Activated CD4-positive, alpha-beta T cell treated with anti-CD3 and anti-CD28 coated beads for 1 hour (primary cell): ENCODE data around the gene PCDHGA10.
"Not testable (repeated sequence)": the region's sequence is repeated elsewhere in the genome, so short reads cannot be mapped to it uniquely, and the experiment has no call there.

Source experiments
- DNase-seq: peaks from one replicate; pipeline ENCODE4 v3.0.0-alpha.2; 2020

PCDHGA10 gene

DNA sequence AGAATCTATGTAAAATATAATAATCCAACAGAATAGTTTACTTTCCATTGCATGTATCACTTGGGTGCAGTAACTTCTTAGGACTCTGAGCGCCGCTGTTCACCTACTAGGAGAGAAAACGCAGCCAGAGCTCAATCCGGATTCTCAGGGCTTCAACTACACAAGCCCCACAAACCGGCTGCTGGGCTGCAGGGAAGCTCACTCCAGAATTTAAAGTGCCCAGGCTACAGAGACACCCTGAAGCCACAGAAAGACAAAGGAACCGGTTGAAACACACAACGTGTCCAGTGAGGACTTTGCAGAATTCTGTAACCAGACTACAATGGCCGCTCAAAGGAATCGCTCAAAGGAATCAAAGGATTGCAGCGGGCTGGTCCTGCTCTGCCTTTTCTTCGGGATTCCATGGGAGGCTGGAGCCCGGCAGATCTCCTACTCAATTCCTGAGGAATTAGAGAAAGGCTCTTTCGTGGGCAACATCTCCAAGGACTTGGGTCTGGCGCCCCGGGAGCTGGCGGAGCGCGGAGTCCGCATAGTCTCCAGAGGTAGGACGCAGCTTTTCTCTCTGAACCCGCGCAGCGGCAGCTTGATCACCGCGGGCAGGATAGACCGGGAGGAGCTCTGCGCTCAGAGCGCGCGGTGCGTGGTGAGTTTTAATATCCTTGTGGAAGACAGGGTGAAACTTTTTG lies at the start of gene PCDHGA10:
Gene PCDHGA10, plus strand, starts transcription at position 134 of the 686 bp plus-strand sequence. Its CDS starts 189 bp downstream, at position 323.
- peak; percentile 38 for DNase-seq

DNA sequence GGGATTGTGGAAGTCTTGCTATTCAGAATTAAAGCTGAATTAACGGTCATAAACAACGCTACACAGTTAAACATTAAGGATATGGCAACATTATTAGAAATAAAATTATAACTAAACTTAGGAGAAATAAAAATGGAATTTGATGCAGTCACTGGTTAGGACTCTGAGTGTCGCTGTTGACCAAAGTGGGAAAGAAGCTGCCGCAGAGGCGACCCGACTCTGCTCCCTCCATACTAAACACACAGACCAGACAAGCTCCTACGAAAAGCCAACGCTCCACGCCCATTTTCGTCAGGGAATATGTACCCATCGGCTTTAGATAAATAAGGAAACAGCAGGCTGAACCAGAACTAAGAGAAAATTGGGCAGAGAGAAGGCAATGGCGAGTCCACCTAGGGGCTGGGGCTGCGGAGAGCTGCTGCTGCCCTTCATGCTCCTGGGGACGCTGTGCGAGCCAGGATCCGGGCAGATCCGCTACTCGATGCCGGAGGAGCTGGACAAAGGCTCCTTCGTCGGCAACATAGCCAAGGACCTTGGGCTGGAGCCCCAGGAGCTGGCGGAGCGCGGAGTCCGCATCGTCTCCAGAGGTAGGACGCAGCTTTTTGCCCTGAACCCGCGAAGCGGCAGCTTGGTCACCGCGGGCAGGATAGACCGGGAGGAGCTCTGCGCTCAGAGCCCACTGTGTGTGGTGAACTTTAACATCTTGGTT lies 48.7 kb upstream of the PCDHGA10 start, which contains the start of gene PCDHGA5:
Gene PCDHGA5, plus strand, starts transcription at position 211 of the 709 bp plus-strand sequence. Its CDS starts 169 bp downstream, at position 380.
- DNase-seq: no peak

DNA sequence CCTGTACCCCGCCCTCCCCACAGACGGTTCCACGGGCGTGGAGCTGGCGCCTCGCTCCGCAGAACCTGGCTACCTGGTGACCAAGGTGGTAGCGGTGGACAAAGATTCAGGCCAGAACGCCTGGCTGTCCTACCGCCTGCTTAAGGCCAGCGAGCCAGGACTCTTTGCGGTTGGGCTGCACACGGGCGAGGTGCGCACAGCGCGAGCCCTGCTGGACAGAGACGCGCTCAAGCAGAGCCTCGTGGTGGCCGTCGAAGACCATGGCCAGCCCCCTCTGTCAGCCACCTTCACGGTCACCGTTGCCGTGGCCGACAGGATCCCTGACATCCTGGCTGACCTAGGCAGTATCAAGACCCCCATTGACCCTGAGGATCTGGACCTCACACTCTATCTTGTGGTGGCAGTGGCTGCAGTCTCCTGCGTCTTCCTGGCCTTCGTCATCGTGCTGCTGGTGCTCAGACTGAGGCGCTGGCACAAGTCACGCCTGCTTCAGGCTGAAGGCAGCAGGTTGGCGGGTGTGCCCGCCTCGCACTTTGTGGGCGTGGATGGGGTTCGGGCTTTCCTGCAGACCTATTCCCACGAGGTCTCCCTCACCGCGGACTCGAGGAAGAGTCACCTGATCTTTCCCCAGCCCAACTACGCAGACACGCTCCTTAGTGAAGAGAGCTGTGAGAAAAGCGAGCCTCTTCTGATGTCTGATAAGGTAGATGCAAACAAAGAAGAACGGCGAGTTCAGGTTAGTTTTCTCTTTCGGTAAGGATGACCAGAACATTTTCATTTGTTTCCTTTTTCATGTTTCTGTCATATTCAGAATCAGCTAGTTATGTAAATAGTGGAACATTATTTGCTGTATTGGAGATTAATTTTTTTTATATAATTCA lies 46.5 kb upstream of the PCDHGA10 start:
- no peak for DNase-seq

DNA sequence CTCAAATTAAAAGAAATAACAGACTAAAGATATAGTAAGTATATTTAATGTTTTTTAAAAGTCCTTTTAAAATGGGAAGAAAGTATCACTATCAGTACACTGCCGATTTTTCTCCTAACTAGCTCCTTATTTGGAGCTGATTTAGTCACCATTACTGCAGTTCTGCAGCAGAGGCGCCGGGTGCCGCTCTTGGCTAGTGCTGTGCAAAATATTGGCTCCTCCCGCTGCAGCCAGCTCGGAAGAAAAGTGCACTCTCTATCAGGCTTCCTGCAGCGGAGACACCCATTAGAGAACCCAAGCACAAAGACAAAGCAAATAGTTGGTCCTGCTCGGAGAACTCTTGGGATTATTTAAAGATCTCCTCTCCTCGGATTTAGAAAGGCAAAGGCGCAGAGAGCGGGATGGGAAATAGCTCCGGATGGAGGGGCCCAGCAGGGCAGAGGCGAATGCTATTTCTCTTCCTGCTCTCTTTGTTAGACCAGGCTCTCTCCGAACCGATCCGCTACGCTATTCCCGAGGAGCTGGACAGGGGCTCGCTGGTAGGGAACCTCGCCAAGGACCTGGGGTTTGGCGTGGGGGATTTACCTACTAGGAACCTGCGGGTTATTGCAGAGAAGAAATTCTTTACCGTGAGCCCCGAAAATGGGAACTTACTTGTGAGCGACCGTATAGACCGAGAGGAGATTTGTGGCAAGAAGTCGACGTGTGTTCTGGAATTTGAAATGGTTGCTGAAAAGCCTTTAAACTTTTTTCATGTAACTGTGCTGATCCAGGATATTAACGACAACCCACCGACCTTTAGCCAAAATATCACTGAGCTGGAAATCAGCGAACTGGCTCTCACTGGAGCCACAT lies 42.6 kb upstream of the PCDHGA10 start, which contains the start of gene PCDHGB3:
Gene PCDHGB3, plus strand, starts transcription at position 249 of the 855 bp plus-strand sequence. Its CDS starts 153 bp downstream, at position 402.
- DNase-seq: no peak

DNA sequence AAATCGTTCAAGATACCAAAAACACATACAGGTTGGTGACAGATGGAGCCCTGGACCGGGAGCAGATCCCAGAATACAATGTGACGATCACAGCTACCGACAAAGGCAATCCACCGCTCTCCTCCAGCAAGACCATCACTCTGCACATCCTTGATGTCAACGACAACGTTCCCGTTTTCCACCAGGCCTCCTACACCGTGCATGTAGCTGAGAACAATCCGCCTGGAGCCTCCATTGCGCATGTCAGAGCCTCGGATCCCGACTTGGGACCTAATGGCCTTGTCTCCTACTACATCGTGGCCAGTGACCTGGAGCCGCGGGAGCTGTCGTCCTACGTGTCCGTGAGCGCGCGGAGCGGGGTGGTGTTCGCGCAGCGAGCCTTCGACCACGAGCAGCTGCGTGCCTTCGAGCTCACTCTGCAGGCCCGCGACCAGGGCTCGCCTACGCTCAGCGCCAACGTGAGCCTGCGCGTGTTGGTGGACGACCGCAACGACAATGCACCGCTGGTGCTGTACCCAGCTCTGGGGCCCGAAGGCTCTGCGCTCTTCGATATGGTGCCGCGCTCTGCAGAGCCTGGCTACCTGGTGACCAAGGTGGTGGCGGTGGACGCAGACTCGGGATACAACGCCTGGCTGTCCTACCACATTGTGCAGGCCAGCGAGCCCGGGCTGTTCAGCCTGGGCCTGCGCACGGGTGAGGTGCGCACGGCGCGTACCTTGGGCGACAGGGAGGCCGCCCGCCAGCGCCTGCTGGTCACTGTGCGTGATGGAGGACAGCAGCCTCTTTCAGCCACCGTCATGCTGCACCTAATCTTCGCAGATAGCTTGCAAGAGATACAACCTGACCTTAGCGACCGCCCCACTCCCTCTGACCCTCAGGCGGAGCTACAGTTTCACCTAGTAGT lies 41.0 kb upstream of the PCDHGA10 start:
- DNase-seq: no peak

DNA sequence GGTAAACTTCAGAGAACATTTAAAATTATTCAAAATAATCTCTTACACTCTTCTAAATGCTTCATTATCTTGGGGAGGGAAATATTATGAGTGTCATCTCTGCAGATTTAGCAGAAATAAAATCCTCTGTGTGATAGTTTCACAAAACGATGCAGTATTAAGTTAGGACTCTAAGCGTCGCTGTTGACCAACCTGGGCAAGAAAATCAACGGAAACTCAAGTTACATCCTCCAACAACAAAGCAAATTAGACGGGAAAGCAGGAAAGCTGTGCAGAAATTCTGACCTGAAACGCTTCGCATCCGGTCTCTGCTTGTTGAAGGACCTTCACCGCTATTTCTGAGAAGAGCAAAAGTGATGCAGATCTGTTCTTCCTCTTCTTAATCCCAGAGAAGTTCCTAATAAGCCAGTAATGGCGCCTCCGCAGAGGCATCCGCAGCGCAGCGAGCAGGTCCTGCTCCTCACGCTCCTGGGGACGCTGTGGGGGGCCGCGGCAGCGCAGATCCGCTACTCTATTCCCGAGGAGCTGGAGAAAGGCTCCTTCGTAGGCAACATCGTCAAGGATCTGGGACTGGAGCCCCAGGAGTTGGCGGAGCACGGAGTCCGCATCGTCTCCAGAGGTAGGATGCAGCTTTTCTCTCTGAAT lies 39.0 kb upstream of the PCDHGA10 start, which contains the start of gene PCDHGA6:
Gene PCDHGA6, plus strand, starts transcription at position 219 of the 645 bp plus-strand sequence. Its CDS starts 193 bp downstream, at position 412.
- no peak for DNase-seq

DNA sequence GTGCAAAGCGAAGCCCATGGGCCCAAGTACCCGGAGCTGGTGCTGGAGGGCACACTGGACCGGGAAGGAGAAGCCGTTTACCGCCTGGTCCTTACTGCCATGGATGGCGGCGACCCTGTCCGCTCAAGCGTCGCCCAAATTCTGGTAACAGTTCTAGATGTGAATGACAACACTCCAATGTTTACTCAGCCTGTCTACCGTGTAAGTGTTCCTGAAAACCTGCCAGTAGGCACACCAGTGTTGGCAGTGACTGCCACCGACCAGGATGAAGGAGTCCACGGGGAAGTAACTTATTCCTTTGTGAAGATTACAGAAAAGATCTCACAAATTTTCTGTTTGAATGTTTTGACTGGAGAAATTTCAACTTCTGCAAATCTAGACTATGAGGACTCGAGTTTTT lies 38.2 kb upstream of the PCDHGA10 start:
- DNase-seq: no peak

DNA sequence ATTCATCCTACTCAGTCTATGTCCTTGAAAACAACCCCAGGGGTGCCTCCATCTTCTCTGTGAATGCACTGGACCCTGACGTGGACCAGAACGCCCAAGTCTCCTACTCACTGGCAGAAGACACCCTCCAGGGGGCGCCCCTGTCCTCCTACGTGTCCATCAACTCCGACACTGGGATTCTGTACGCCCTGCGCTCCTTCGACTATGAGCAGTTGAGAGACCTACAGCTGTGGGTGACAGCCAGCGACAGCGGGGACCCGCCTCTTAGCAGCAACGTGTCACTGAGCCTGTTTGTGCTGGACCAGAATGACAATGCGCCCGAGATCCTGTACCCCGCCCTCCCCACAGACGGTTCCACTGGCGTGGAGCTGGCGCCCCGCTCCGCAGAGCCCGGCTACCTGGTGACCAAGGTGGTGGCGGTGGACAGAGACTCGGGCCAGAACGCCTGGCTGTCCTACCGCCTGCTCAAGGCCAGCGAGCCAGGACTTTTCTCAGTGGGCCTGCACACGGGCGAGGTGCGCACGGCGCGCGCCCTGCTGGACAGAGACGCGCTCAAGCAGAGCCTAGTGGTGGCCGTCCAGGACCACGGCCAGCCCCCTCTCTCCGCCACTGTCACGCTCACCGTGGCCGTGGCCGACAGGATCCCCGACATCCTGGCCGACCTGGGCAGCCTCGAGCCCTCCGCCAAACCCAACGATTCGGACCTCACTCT lies 37.2 kb upstream of the PCDHGA10 start:
- DNase-seq: not testable (repeated sequence)

DNA sequence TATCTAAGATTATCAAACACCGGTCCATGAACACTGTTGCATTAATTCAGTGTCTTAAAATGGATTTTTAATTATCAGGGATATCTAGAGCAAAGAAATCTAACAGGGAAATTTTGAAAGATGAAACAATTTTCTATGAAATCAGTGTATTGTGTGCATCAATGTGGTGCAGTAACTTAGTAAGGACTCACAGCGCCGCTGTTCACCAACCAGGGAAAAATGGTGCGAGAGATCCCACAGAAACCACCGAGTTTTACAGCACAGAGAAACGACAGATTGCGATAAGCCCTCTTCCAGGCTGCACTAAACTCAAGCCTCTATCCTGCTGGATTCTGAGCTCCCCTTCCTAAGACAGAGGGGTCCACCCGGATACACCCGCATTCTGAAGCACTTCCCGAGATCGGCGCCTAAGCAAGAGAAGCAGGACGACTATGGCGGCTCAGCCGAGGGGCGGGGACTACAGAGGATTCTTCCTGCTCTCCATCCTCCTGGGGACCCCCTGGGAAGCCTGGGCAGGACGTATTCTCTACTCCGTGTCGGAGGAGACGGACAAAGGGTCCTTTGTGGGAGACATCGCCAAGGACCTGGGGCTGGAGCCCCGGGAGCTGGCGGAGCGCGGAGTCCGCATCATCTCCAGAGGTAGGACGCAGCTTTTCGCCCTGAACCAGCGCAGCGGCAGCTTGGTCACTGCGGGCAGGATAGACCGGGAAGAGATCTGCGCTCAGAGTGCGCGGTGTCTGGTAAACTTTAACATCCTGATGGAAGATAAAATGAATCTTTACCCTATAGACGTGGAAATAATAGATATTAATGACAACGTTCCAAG lies 30.1 kb upstream of the PCDHGA10 start, which contains the start of gene PCDHGA7:
Gene PCDHGA7, plus strand, starts transcription at position 274 of the 826 bp plus-strand sequence. Its CDS starts 158 bp downstream, at position 432.
- DNase-seq: no peak

DNA sequence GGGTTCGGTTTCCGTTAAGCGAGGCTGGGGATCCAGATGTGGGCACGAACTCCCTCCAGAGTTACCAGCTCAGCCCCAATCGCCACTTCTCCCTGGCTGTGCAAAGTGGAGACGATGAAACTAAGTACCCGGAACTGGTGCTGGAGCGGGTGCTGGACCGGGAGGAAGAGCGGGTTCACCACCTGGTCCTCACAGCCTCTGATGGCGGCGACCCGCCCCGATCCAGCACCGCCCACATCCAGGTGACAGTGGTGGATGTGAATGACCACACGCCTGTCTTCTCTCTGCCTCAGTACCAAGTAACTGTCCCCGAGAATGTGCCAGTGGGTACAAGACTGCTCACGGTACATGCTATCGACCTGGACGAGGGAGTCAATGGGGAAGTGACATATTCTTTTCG lies 29.4 kb upstream of the PCDHGA10 start:
- no peak for DNase-seq

DNA sequence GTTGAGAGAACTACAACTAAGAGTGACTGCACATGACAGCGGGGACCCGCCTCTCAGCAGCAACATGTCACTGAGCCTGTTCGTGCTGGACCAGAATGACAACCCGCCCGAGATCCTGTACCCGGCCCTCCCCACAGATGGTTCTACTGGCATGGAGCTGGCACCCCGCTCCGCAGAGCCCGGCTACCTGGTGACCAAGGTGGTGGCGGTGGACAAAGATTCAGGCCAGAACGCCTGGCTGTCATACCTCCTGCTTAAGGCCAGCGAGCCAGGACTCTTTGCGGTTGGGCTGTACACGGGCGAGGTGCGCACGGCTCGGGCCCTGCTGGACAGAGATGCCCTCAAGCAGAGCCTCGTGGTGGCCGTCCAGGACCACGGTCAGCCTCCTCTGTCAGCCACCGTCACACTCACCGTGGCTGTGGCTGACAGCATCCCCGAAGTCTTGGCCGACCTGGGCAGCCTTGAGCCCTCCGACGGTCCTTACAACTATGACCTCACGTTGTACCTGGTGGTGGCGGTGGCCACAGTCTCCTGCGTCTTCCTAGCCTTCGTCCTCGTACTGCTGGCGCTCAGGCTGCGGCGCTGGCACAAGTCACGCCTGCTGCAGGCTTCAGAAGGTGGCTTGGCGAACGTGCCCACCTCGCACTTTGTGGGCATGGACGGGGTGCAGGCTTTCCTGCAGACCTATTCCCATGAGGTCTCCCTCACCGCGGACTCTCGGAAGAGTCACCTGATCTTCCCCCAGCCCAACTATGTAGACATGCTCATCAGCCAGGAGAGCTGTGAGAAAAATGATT lies 28.1 kb upstream of the PCDHGA10 start:
- DNase-seq: no peak

DNA sequence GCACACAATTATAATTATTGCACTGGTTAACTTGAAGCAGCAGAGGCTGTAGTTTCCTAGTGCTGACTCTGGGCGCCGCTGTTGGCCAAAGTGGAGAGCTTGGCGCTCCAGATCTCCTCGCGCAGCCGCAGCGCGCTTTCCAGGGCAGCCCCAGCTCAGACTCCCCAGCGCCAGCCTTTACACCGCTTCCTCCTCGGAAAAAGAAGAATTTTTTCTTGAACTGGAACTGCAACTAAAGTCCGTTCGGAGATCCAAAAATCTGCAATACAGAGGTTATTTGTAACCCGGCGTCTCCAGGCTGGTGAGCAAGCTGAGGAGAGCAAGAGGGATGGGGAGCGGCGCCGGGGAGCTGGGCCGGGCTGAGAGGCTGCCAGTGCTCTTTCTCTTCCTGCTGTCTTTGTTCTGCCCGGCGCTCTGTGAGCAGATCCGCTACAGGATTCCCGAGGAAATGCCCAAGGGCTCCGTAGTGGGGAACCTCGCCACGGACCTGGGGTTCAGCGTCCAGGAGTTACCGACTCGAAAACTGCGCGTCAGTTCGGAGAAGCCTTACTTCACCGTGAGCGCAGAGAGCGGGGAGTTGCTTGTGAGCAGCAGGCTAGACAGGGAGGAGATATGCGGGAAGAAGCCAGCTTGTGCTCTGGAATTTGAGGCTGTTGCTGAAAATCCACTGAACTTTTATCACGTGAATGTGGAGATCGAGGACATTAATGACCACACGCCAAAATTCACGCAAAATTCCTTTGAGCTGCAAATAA lies 25.1 kb upstream of the PCDHGA10 start, which contains the start of gene PCDHGB4:
Gene PCDHGB4, plus strand, starts transcription at position 142 of the 755 bp plus-strand sequence. Its CDS starts 187 bp downstream, at position 329.
- not testable (repeated sequence) for DNase-seq

DNA sequence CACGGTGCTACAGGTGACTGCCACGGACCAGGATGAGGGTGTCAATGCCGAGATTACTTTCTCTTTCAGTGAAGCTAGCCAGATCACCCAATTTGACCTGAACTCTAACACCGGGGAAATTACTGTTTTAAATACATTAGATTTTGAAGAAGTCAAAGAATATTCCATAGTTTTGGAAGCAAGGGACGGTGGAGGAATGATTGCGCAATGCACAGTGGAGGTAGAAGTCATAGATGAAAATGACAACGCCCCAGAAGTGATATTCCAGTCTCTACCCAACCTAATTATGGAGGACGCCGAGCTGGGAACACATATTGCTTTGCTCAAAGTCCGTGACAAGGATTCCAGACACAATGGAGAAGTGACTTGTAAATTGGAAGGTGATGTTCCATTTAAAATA lies 24.1 kb upstream of the PCDHGA10 start:
- no peak for DNase-seq

DNA sequence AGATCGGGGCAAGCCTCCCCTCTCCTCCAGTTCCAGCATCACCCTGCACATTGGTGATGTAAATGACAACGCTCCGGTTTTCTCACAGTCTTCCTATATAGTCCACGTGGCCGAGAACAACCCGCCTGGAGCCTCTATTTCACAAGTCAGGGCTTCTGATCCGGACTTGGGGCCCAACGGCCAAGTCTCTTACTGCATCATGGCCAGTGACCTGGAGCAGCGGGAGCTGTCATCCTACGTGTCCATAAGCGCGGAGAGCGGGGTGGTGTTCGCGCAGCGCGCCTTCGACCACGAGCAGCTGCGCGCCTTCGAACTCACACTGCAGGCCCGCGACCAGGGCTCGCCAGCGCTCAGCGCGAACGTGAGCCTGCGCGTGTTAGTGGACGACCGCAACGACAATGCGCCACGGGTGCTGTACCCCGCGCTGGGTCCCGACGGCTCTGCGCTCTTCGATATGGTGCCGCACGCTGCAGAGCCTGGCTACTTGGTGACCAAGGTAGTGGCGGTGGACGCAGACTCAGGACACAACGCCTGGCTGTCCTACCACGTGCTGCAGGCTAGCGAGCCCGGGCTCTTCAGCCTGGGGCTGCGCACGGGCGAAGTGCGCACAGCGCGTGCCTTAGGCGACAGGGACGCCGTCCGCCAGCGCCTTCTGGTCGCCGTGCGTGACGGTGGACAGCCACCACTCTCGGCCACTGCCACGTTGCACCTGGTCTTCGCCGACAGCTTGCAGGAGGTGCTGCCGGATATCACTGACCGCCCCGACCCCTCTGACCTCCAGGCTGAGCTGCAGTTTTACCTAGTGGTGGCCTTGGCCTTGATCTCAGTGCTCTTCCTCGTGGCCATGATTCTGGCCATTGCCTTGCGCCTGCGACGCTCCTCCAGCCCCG lies 23.4 kb upstream of the PCDHGA10 start:
- no peak for DNase-seq

DNA sequence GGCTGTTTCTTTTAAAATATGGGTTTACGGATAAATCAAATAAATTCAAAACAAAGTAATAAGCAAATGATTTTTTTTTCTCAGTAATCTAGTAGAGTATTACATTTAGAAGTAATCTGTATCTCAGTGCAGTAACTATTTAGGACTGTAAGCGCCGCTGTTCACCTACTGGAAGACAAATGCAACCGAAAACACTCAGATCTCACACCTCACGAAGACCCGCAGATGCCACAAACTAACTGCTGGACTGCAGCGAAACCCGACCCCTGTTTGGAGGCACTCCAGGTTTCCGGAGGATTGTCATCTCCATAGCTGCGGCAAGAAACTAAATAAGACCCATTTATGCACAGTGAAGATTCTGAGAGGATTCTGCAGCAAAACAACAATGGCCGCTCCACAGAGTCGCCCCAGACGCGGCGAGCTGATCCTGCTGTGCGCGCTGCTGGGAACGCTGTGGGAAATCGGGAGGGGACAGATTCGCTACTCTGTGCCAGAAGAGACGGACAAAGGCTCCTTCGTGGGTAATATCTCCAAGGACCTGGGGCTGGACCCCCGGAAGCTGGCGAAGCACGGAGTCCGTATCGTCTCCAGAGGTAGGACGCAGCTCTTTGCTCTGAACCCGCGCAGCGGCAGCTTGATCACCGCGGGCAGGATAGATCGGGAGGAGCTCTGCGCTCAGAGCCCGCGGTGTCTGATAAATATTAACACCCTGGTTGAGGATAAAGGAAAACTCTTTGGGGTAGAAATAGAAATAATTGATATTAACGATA lies 20.2 kb upstream of the PCDHGA10 start, which contains the start of gene PCDHGA8:
Gene PCDHGA8, plus strand, starts transcription at position 205 of the 770 bp plus-strand sequence. Its CDS starts 181 bp downstream, at position 386.
- DNase-seq: no peak
